ENCODE measurements around the gene FRYL.
"Not testable (repeated sequence)": the region's sequence is repeated elsewhere in the genome, so short reads cannot be mapped to it uniquely, and the experiment has no call there.

The FRYL gene

DNA sequence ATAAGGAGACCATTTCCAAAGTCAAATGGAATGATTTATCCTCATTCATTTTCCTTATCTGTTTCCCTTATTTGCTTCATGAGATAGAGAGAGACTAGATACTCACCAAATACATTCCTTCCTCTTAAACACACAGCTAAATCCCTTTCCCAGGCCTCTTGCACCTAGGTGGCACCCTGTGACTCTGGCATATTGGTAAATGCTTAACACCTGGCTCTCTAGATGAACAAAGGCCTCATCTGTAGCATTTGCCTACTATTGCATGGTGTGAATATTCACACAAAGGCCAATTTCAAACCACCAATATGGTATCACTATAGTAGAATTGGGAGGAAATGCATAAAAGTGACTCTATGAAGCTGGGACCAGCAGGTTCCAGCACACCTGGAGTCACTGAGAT lies 319.1 kb downstream of the FRYL start:
- H3K4me3 ChIP-seq (ENCODE audit: severe bottlenecking): no peak overlapping the region
- TF ChIP-seq, protein P1, sequence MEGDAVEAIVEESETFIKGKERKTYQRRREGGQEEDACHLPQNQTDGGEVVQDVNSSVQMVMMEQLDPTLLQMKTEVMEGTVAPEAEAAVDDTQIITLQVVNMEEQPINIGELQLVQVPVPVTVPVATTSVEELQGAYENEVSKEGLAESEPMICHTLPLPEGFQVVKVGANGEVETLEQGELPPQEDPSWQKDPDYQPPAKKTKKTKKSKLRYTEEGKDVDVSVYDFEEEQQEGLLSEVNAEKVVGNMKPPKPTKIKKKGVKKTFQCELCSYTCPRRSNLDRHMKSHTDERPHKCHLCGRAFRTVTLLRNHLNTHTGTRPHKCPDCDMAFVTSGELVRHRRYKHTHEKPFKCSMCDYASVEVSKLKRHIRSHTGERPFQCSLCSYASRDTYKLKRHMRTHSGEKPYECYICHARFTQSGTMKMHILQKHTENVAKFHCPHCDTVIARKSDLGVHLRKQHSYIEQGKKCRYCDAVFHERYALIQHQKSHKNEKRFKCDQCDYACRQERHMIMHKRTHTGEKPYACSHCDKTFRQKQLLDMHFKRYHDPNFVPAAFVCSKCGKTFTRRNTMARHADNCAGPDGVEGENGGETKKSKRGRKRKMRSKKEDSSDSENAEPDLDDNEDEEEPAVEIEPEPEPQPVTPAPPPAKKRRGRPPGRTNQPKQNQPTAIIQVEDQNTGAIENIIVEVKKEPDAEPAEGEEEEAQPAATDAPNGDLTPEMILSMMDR (IDR thresholded peaks at IDR 0.05; ENCODE audit: poor library complexity, severe bottlenecking): no peak
- H3K27ac ChIP-seq (ENCODE audit: poor library complexity, severe bottlenecking): no peak overlapping the region
- DNase-seq (ENCODE audit: low spot score) (no peak), ATAC-seq (ENCODE audit: low read depth) (no peak)
- H3K27me3 ChIP-seq (ENCODE audit: insufficient read depth, poor library complexity, severe bottlenecking): no peaks in the 10 kb centered on the region
- H3K9me3 ChIP-seq (ENCODE audit: severe bottlenecking): no peaks in the 10 kb centered on the region
- no peaks in the 10 kb centered on the region for H3K4me1 ChIP-seq (ENCODE audit: insufficient read depth, poor library complexity, severe bottlenecking)
- H3K36me3 ChIP-seq (ENCODE audit: low read depth): no peaks in the 10 kb centered on the region

GRCh38 chr4:48454591-48454990 lies 325.5 kb downstream of the FRYL start:
- Histone ChIP-seq H3K27ac (ENCODE audit: poor library complexity, severe bottlenecking) (no peak overlapping the region), H3K9me3 (ENCODE audit: severe bottlenecking) (no peaks in the 10 kb centered on the region), H3K4me3 (ENCODE audit: severe bottlenecking) (no peak overlapping the region), H3K36me3 (ENCODE audit: low read depth) (no peaks in the 10 kb centered on the region), H3K4me1 (ENCODE audit: insufficient read depth, poor library complexity, severe bottlenecking) (no peaks in the 10 kb centered on the region), H3K27me3 (ENCODE audit: insufficient read depth, poor library complexity, severe bottlenecking) (no peaks in the 10 kb centered on the region)
- ATAC-seq (ENCODE audit: low read depth): no peak
- no peak for DNase-seq (ENCODE audit: low spot score)
- TF ChIP-seq, protein P1 (IDR thresholded peaks at IDR 0.05; ENCODE audit: poor library complexity, severe bottlenecking): no peak

GRCh38 chr4:48451656-48452055 lies 328.4 kb downstream of the FRYL start:
- not testable (repeated sequence) for ATAC-seq (ENCODE audit: low read depth); H3K27ac ChIP-seq (ENCODE audit: poor library complexity, severe bottlenecking); H3K4me1 ChIP-seq (ENCODE audit: insufficient read depth, poor library complexity, severe bottlenecking); H3K27me3 ChIP-seq (ENCODE audit: insufficient read depth, poor library complexity, severe bottlenecking); H3K36me3 ChIP-seq (ENCODE audit: low read depth); H3K9me3 ChIP-seq (ENCODE audit: severe bottlenecking); H3K4me3 ChIP-seq (ENCODE audit: severe bottlenecking); DNase-seq (ENCODE audit: low spot score)

DNA sequence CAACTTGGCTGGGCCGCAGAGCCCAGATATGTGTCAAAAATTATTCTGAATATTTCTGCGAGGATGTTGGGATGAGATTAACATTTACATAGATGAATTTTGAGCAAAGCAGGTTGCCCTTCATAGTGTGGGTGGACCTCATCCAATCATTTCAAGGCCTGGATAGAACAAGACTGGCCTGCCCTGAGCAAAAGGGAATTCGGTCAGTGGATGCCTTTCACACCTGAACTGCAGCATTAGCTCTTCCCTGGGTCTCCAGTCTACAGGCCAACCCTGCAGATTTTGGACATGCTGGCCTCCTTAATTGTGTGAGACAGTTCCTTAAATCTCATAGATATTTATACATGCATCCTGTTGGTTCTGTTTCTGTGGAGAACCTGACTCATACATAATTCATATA lies 329.3 kb downstream of the FRYL start:
- Histone ChIP-seq H3K27me3 (ENCODE audit: insufficient read depth, poor library complexity, severe bottlenecking) (no peaks in the 10 kb centered on the region), H3K4me1 (ENCODE audit: insufficient read depth, poor library complexity, severe bottlenecking) (no peaks in the 10 kb centered on the region), H3K9me3 (ENCODE audit: severe bottlenecking) (no peaks in the 10 kb centered on the region), H3K27ac (ENCODE audit: poor library complexity, severe bottlenecking) (no peak overlapping the region), H3K36me3 (ENCODE audit: low read depth) (no peaks in the 10 kb centered on the region), H3K4me3 (ENCODE audit: severe bottlenecking) (no peak overlapping the region)
- DNase-seq (ENCODE audit: low spot score) (no peak), ATAC-seq (ENCODE audit: low read depth) (no peak)
- TF ChIP-seq, protein P1 (IDR thresholded peaks at IDR 0.05; ENCODE audit: poor library complexity, severe bottlenecking): no peak

DNA sequence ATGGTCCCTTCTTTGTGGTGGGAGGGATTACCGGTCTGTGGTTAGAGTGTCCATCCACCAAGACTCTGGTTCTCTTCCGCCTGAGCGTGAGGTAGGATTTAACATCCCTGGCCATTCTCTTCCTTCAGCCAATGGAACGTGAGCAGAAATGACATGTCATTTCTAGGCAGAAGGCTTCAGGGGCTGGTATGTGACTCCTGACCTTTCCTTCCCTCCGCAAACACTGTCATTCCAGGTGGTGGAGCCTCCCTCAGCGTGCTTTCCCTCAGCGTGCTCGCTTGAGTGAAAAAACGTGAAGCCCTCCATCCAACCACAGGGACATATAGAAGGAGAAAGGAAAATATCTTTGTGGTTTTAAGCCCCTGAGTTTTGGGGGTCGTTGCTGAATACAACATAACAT lies 330.9 kb downstream of the FRYL start:
- DNase-seq (ENCODE audit: low spot score): no peak

More for the DNA sequence above, 330.9 kb downstream of the FRYL start:
- H3K9me3 ChIP-seq (ENCODE audit: severe bottlenecking): no peaks in the 10 kb centered on the region
- H3K27me3 ChIP-seq (ENCODE audit: insufficient read depth, poor library complexity, severe bottlenecking): no peaks in the 10 kb centered on the region
- TF ChIP-seq, protein P1 (IDR thresholded peaks at IDR 0.05; ENCODE audit: poor library complexity, severe bottlenecking): no peak
- no peaks in the 10 kb centered on the region for H3K4me1 ChIP-seq (ENCODE audit: insufficient read depth, poor library complexity, severe bottlenecking)
- H3K27ac ChIP-seq (ENCODE audit: poor library complexity, severe bottlenecking): no peak overlapping the region
- no peak overlapping the region for H3K4me3 ChIP-seq (ENCODE audit: severe bottlenecking)
- H3K36me3 ChIP-seq (ENCODE audit: low read depth): no peaks in the 10 kb centered on the region
- ATAC-seq (ENCODE audit: low read depth): no peak

Measured in RWPE2 (cell line).